GM12892 (cell line): ENCODE data around the gene ACVR1.

Source experiments
- POLR2AphosphoS5 ChIP-seq: IDR thresholded peaks from 2 replicates; pipeline ENCODE4 v1.6.1; 2011; ENCODE audit warnings: low read depth, low read length, control low read depth
- TAF1 ChIP-seq: IDR thresholded peaks from 2 replicates; pipeline ENCODE4 v1.6.1; 2011; ENCODE audit warnings: low read depth, mild to moderate bottlenecking, control low read depth, low read length, borderline replicate concordance

GRCh38 chr2:157699806-157700205, 176.3 kb downstream of the ACVR1 start:
- TF ChIP-seq TAF1 (no peak), POLR2AphosphoS5 (no peak)
